HCT116 (cell line): Measurements from ENCODE around the gene ZNF888. TPM values are rescaled to one million over a fixed set of nuclear protein-coding genes. Genes with fewer than 3 reads are reported as not detected.

Experiments
- ATAC-seq: fragments of 200-7000 bp; cut with Tn5 transposase; 2 replicates; pipeline ENCODE4 v1.9.1; 2020; ENCODE audit warnings: mild to moderate bottlenecking, moderate library complexity
- BruUV-seq: library from RNA; stranded (reverse); fragments of 400-500 nt; replicated peaks from 2 replicates; lab custom pipeline; 2021; lab: Mats Ljungman, UMichigan
- CTCF ChIA-PET: fragments of 300-600 bp; sonication (Branson Sonifier 250); formaldehyde crosslinking; loops from one replicate; lab custom pipeline; 2021; ENCODE audit warnings: antibody characterized with exemption; lab: Charles Lee
- POLR2A ChIA-PET: fragments of 300-600, 350-600 bp; sonication (Branson Sonifier 250); formaldehyde crosslinking; loops from one replicate; lab custom pipeline; 2021; ENCODE audit warnings: antibody characterized with exemption; lab: Charles Lee
- RAD21 ChIA-PET, 2 experiments: fragments of 300-600 bp; sonication (Branson Sonifier 250); formaldehyde crosslinking; loops; one replicate each; lab custom pipeline; 2023; ENCODE audit warnings: low total read pairs in 2 of 2; ENCODE audit not compliant: uncharacterized antibody in 2 of 2, unreplicated experiment in 2 of 2, low non-redundant PET in 1 of 2; lab: Charles Lee
- DNase-seq: peaks from one replicate; pipeline ENCODE4 v3.0.0-alpha.2; 2010; ENCODE audit warnings: low read depth, low spot score
- H2AFZ ChIP-seq: fragments of 200-600 bp; shearing (Covaris generic), sonication (generic); 2 replicates; pipeline ENCODE4 v1.6.1; 2017; ENCODE audit warnings: low read depth, mixed run types, mixed read lengths, antibody characterized with exemption, low read length; ENCODE audit not compliant: poor library complexity, severe bottlenecking
- H3K27ac ChIP-seq: 2 replicates; pipeline ENCODE4 v1.5.1; 2012; ENCODE audit warnings: low read depth, low read length
- H3K27me3 ChIP-seq: fragments of 200-600 bp; sonication (generic); 2 replicates; pipeline ENCODE4 v1.6.1; 2016; ENCODE audit warnings: mixed run types, low read length, mixed read lengths; ENCODE audit not compliant: insufficient read depth
- H3K36me3 ChIP-seq, 2 experiments: fragments of 200-500 bp in 1 of 2; fragments of 200-600 bp in 1 of 2; sonication (Bioruptor generic) in 1 of 2; sonication (generic) in 1 of 2; 2 replicates each; pipeline versions ENCODE4 v1.5.1 to v1.6.1; 2014 to 2016; ENCODE audit warnings: low read length in 2 of 2, inconsistent platforms in 1 of 2, mixed read lengths in 1 of 2, mixed run types in 1 of 2; ENCODE audit not compliant: insufficient read depth in 2 of 2, control insufficient read depth in 1 of 2
- H3K4me1 ChIP-seq, 2 experiments: fragments of 200-600 bp in 1 of 2; sonication (generic) in 1 of 2; 2 replicates each; pipeline versions ENCODE4 v1.5.1 to v1.6.1; 2012 to 2017; ENCODE audit warnings: low read length in 2 of 2, inconsistent platforms in 1 of 2, mild to moderate bottlenecking in 1 of 2, mixed read lengths in 1 of 2, mixed run types in 1 of 2, moderate library complexity in 1 of 2; ENCODE audit not compliant: insufficient read depth in 2 of 2, control insufficient read depth in 1 of 2
- H3K4me2 ChIP-seq: fragments of 200-600 bp; sonication (generic); 2 replicates; pipeline ENCODE4 v1.6.1; 2017; ENCODE audit warnings: mixed run types, low read length, mixed read lengths
- H3K4me3 ChIP-seq, 2 experiments: fragments of 200-600 bp in 1 of 2; sonication (generic) in 1 of 2; replicated peaks in 1 of 2; 2 replicates each; pipeline ENCODE4 v1.5.1; 2011 to 2016; ENCODE audit warnings: low read length in 2 of 2, control low read depth in 1 of 2, low read depth in 1 of 2, mild to moderate bottlenecking in 1 of 2, mixed read lengths in 1 of 2, mixed run types in 1 of 2
- H3K79me2 ChIP-seq: fragments of 200-600 bp; sonication (generic); 2 replicates; pipeline ENCODE4 v1.6.1; 2017; ENCODE audit warnings: mild to moderate bottlenecking, mixed run types, low read length, moderate library complexity, mixed read lengths; ENCODE audit not compliant: insufficient read depth
- H3K9ac ChIP-seq: fragments of 200-600 bp; sonication (generic); 2 replicates; pipeline ENCODE4 v1.6.1; 2016; ENCODE audit warnings: low read length, mixed read lengths
- H3K9me2 ChIP-seq: fragments of 200-600 bp; sonication (generic), shearing (Covaris generic); 2 replicates; pipeline ENCODE4 v1.6.1; 2017; ENCODE audit warnings: mixed run types, mild to moderate bottlenecking, moderate library complexity; ENCODE audit not compliant: insufficient read depth
- H3K9me3 ChIP-seq, 2 experiments: fragments of 200-500 bp in 1 of 2; fragments of 200-600 bp in 1 of 2; sonication (Bioruptor generic) in 1 of 2; sonication (generic) in 1 of 2; 2 replicates each; pipeline ENCODE4 v1.6.1; 2014 to 2017; ENCODE audit warnings: low read length in 2 of 2, mixed read lengths in 2 of 2, inconsistent platforms in 1 of 2, low read depth in 1 of 2, mild to moderate bottlenecking in 1 of 2, mixed run types in 1 of 2, moderate library complexity in 1 of 2; ENCODE audit not compliant: control insufficient read depth in 1 of 2, insufficient read depth in 1 of 2
- H4K20me1 ChIP-seq: fragments of 200-600 bp; sonication (generic), shearing (Covaris generic); 2 replicates; pipeline ENCODE4 v1.6.1; 2017; ENCODE audit warnings: mixed run types, mild to moderate bottlenecking, moderate library complexity; ENCODE audit not compliant: insufficient read depth
- CBX3 ChIP-seq: IDR thresholded peaks from 2 replicates; pipeline ENCODE4 v1.6.1; 2012; ENCODE audit warnings: low read depth
- CEBPB ChIP-seq: IDR thresholded peaks from 2 replicates; pipeline ENCODE4 v1.6.1; 2012; ENCODE audit warnings: low read depth
- EZH2 ChIP-seq: fragments of 200-600 bp; sonication (generic); IDR thresholded peaks from 2 replicates; pipeline ENCODE4 v1.6.1; 2017; ENCODE audit warnings: antibody characterized with exemption, mixed run types
- EZH2phosphoT487 ChIP-seq: fragments of 200-600 bp; IDR thresholded peaks from 2 replicates; pipeline ENCODE4 v1.6.1; 2018; ENCODE audit warnings: antibody characterized with exemption, borderline replicate concordance
- FOSL1 ChIP-seq: IDR thresholded peaks from 2 replicates; pipeline ENCODE4 v1.6.1; 2012; ENCODE audit warnings: low read depth
- JUND ChIP-seq: IDR thresholded peaks from 2 replicates; pipeline ENCODE4 v1.6.1; 2012
- POLR2AphosphoS5 ChIP-seq: IDR thresholded peaks from 2 replicates; pipeline ENCODE4 v1.6.1; 2011; ENCODE audit warnings: mild to moderate bottlenecking, low read depth, low read length, moderate library complexity
- RAD21 ChIP-seq: IDR thresholded peaks from 2 replicates; pipeline ENCODE4 v1.6.1; 2012; ENCODE audit warnings: low read depth, mild to moderate bottlenecking
- SRF ChIP-seq: IDR thresholded peaks from 2 replicates; pipeline ENCODE4 v1.6.1; 2012; ENCODE audit warnings: low read depth
- YY1 ChIP-seq: IDR thresholded peaks from 2 replicates; pipeline ENCODE4 v1.6.1; 2011; ENCODE audit warnings: low read length, low read depth, moderate library complexity, mild to moderate bottlenecking; ENCODE audit not compliant: insufficient replicate concordance; ENCODE audit errors: extremely low read depth
- ZNF274 ChIP-seq: fragments of 200-500 bp; sonication (Bioruptor generic); IDR thresholded peaks from 2 replicates; pipeline ENCODE4 v1.6.1; 2014; ENCODE audit warnings: mild to moderate bottlenecking, low read depth, low read length, inconsistent platforms
- intact Hi-C: fragments of 100-400 bp; cut with micrococcal nuclease; formaldehyde crosslinking; loops from 2 replicates; pipeline ENCODE4 v1.10.0; 2022
- total RNA-seq: library from RNA; stranded (reverse); gene quantifications from one replicate; pipeline ENCODE4 v1.2.1, GENCODE V29; 2021; ENCODE audit not compliant: unreplicated experiment
- TF ChIP-seq, protein P1 (sequence below): IDR thresholded peaks from 2 replicates; pipeline ENCODE4 v1.6.1; 2011; ENCODE audit warnings: mild to moderate bottlenecking, low read length, moderate library complexity; ENCODE audit not compliant: insufficient replicate concordance; ENCODE audit errors: extremely low read depth
- TF ChIP-seq, protein P2 (sequence below): IDR thresholded peaks from 2 replicates; pipeline ENCODE4 v1.6.1; 2012; ENCODE audit warnings: low read depth
- TF ChIP-seq, protein P3 (sequence below), 3 experiments: fragments of 200-600 bp in 1 of 3; sonication (generic) in 1 of 3; IDR thresholded peaks in 2 of 3; conservative IDR thresholded peaks in 1 of 3; 2 replicates each; pipeline ENCODE4 v1.5.1; 2012 to 2017; ENCODE audit warnings: low read depth in 2 of 3, low read length in 2 of 3, antibody characterized with exemption in 1 of 3, borderline replicate concordance in 1 of 3, control low read depth in 1 of 3, mild to moderate bottlenecking in 1 of 3, mixed read lengths in 1 of 3, mixed run types in 1 of 3, moderate library complexity in 1 of 3; ENCODE audit not compliant: insufficient read depth in 1 of 3
- TF ChIP-seq, protein P4 (sequence below): IDR thresholded peaks from 2 replicates; pipeline ENCODE4 v1.6.1; 2012

ZNF888 gene
- total RNA-seq, 1 experiment from 2014 or later = 6.4 TPM

DNA sequence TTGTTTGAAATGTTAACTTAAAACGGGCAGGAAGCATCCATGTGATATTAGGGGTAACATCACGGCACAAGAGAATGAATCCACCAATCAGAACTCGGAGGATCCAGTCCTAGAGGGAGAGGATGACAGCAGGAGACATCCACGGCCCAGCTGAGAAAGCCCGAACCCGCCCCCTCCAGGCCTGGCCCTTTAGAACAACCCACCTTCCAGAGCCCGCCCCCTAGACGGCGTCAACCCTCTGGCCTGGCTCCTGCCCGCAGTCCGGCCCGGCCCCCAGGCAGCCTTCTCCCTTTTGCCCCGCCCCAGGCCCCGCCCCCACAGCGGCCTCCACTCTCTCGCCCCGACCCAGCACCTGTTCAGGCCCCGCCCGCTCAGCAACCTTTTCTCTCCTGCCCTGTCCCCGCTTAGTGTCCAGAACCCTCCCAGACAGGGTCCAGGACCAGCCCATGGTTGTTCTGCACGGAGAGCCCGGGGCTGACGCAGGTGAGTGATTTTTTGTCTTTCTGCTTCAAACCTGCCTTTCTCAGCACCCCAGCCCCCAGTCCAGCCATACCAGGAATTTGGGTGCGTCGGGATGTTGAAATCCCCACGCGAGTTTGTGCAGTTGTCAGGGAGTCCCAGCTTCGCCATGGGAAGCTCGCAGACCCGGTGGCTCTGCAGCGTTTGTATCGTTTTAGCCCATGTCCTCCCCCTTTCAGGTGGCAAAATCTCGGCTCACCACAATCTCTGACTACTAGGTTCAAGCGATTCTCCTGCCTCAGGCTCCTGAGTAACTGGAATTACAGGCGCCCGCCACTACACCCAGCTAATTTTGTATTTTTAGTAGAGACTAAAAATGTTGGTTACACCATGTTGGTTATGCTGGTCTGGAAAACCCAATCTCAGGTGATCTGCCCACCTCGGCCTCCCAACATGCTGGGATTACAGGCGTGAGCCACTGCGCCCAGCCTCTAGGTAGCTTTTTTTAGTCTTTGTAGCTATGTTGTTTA, 23.4 kb upstream of the ZNF888 start:
- no peaks in the 10 kb centered on the region for H3K27me3 ChIP-seq
- no TSS peak for BruUV-seq
- H3K27ac ChIP-seq = no peak overlapping the region
- H3K4me3 ChIP-seq = no peak overlapping the region
- peaks cover 3 to 16% of the 10 kb centered on the region in 2 experiments; a peak in 3 of 4 replicates for H3K36me3 ChIP-seq
- H3K79me2 ChIP-seq = no peaks in the 10 kb centered on the region
- intact Hi-C loops = no loop called here
- no peak overlapping the region for H3K4me2 ChIP-seq
- no peak overlapping the region for H3K9ac ChIP-seq
- no peaks in the 10 kb centered on the region for H3K9me2 ChIP-seq
- POLR2A ChIA-PET = no interaction called here
- DNase-seq = no peak
- no peaks in the 10 kb centered on the region for H4K20me1 ChIP-seq
- H2AFZ ChIP-seq = no peak overlapping the region
- H3K4me1 ChIP-seq = peaks cover 2 to 8% of the 10 kb centered on the region in 2 experiments; a peak in 2 of 4 replicates
- TF ChIP-seq JUND = no peak
- TF ChIP-seq, protein P1, sequence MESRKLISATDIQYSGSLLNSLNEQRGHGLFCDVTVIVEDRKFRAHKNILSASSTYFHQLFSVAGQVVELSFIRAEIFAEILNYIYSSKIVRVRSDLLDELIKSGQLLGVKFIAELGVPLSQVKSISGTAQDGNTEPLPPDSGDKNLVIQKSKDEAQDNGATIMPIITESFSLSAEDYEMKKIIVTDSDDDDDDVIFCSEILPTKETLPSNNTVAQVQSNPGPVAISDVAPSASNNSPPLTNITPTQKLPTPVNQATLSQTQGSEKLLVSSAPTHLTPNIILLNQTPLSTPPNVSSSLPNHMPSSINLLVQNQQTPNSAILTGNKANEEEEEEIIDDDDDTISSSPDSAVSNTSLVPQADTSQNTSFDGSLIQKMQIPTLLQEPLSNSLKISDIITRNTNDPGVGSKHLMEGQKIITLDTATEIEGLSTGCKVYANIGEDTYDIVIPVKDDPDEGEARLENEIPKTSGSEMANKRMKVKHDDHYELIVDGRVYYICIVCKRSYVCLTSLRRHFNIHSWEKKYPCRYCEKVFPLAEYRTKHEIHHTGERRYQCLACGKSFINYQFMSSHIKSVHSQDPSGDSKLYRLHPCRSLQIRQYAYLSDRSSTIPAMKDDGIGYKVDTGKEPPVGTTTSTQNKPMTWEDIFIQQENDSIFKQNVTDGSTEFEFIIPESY = no peak
- TF ChIP-seq SRF = no peak
- TF ChIP-seq ZNF274 = no peak
- TF ChIP-seq RAD21 = no peak
- TF ChIP-seq EZH2phosphoT487 = no peak
- no peak for TF ChIP-seq CBX3
- no peak for TF ChIP-seq FOSL1
- TF ChIP-seq YY1 = no peak
- TF ChIP-seq, protein P2, sequence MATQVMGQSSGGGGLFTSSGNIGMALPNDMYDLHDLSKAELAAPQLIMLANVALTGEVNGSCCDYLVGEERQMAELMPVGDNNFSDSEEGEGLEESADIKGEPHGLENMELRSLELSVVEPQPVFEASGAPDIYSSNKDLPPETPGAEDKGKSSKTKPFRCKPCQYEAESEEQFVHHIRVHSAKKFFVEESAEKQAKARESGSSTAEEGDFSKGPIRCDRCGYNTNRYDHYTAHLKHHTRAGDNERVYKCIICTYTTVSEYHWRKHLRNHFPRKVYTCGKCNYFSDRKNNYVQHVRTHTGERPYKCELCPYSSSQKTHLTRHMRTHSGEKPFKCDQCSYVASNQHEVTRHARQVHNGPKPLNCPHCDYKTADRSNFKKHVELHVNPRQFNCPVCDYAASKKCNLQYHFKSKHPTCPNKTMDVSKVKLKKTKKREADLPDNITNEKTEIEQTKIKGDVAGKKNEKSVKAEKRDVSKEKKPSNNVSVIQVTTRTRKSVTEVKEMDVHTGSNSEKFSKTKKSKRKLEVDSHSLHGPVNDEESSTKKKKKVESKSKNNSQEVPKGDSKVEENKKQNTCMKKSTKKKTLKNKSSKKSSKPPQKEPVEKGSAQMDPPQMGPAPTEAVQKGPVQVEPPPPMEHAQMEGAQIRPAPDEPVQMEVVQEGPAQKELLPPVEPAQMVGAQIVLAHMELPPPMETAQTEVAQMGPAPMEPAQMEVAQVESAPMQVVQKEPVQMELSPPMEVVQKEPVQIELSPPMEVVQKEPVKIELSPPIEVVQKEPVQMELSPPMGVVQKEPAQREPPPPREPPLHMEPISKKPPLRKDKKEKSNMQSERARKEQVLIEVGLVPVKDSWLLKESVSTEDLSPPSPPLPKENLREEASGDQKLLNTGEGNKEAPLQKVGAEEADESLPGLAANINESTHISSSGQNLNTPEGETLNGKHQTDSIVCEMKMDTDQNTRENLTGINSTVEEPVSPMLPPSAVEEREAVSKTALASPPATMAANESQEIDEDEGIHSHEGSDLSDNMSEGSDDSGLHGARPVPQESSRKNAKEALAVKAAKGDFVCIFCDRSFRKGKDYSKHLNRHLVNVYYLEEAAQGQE = no peak
- TF ChIP-seq POLR2AphosphoS5 = no peak
- TF ChIP-seq, protein P3, sequence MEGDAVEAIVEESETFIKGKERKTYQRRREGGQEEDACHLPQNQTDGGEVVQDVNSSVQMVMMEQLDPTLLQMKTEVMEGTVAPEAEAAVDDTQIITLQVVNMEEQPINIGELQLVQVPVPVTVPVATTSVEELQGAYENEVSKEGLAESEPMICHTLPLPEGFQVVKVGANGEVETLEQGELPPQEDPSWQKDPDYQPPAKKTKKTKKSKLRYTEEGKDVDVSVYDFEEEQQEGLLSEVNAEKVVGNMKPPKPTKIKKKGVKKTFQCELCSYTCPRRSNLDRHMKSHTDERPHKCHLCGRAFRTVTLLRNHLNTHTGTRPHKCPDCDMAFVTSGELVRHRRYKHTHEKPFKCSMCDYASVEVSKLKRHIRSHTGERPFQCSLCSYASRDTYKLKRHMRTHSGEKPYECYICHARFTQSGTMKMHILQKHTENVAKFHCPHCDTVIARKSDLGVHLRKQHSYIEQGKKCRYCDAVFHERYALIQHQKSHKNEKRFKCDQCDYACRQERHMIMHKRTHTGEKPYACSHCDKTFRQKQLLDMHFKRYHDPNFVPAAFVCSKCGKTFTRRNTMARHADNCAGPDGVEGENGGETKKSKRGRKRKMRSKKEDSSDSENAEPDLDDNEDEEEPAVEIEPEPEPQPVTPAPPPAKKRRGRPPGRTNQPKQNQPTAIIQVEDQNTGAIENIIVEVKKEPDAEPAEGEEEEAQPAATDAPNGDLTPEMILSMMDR (IDR thresholded peaks at IDR 0.05 in 2 of 3, conservative IDR thresholded peaks at IDR 0.05 in 1 of 3; ENCODE audit: borderline replicate concordance in 1 of 3, insufficient read depth in 1 of 3, low read depth in 2 of 3, low read length in 2 of 3) = no peak
- TF ChIP-seq CEBPB = no peak
- TF ChIP-seq, protein P4, sequence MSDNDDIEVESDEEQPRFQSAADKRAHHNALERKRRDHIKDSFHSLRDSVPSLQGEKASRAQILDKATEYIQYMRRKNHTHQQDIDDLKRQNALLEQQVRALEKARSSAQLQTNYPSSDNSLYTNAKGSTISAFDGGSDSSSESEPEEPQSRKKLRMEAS = no peak
- no peak for TF ChIP-seq EZH2
- TF ChIP-seq, all 23 proteins: peak for 0
- RAD21 ChIA-PET = no interaction called here
- no peak for ATAC-seq
- CTCF ChIA-PET = no interaction called here
- H3K9me3 ChIP-seq = peaks cover 18 to 26% of the 10 kb centered on the region in 2 experiments; a peak in 2 of 4 replicates
